ENCODE results near the gene AGPAT3. TPM values are rescaled to one million over a fixed set of nuclear protein-coding genes. Genes with fewer than 3 reads are reported as not detected.

AGPAT3 gene
- total and polyA plus RNA-seq, 10 of the 15 experiments (the other 5 are each of a cell fraction or from before 2014, with no cell fraction given), result 1.2 to 110 (median 30.8) TPM

DNA sequence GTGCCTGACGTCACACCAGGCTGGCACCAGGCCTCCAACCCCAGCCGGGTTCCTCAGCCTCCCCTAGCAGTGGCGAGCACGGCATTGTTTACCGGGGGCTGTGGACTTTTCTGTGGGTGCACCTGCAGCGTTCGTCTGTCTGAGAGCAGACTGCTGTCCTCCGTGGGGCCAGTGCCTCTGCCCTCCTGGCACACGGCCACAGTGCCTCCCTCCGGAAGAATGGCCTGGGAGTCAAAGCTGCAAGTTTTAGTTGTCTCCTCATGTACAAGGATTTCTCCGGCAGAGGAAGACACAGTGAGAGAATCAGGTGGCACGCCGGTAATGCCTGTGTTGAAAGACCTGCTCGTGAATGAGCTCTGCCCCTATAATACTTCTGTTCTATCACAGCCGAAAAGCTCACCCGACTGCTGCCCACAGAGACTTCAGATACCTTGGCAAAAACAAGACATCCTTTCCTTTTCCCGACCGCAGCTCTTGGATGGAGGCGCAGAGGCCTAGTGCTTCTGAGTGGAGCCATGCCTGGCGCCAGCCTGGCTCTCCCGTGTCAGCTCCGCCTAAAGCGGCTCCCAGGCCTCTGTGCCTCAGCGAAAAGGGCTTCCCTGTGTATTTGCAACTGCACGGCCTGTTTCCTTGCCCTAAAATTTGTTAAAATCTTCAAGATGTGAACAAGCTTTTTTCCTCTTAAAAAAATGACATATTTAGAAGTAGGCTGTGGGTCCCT lies 71.4 kb downstream of the AGPAT3 start:
- SMC1A ChIA-PET (ENCODE audit: uncharacterized antibody, unreplicated experiment), result interaction anchor here (0.8 to 3.8 kb wide), 5 partner anchors 15 to 130 kb away, joined by 3 to 34 read pairs (median 3); no protein-coding TSS in a partner anchor
- WGBS (ENCODE audit: insufficient coverage, insufficient replicate concordance, low lambda C conversion rate, missing lambda C conversion rate), result 99% methylated on average over 25 of the region's 25 CpGs

More for the DNA sequence above, 71.4 kb downstream of the AGPAT3 start:
- TF ChIP-seq POLR2AphosphoS2 (IDR thresholded peaks at IDR 0.05; ENCODE audit: low read depth, low read length) (no peak), CHD4 (IDR thresholded peaks at IDR 0.05) (no peak), ZBED1 (IDR thresholded peaks at IDR 0.05; ENCODE audit: borderline replicate concordance) (no peak), PML (IDR thresholded peaks at IDR 0.05; ENCODE audit: low read length) (no peak), STAT1 (conservative IDR thresholded peaks at IDR 0.05) (no peak), SREBF2 (IDR thresholded peaks at IDR 0.05; ENCODE audit: low read length) (no peak), IKZF2 (IDR thresholded peaks at IDR 0.05) (no peak), SPI1 (IDR thresholded peaks at IDR 0.05; ENCODE audit: borderline replicate concordance, insufficient read depth, low read depth, low read length) (no peak), MYB (IDR thresholded peaks at IDR 0.05; ENCODE audit: borderline replicate concordance, low read depth, low read length) (no peak), HDAC6 (IDR thresholded peaks at IDR 0.05; ENCODE audit: unreplicated experiment) (no peak), ZNF274 (IDR thresholded peaks at IDR 0.05; ENCODE audit: insufficient read depth, insufficient read length) (no peak), SMAD5 (IDR thresholded peaks at IDR 0.05; ENCODE audit: low read depth) (no peak)
- TF ChIP-seq, protein P1, sequence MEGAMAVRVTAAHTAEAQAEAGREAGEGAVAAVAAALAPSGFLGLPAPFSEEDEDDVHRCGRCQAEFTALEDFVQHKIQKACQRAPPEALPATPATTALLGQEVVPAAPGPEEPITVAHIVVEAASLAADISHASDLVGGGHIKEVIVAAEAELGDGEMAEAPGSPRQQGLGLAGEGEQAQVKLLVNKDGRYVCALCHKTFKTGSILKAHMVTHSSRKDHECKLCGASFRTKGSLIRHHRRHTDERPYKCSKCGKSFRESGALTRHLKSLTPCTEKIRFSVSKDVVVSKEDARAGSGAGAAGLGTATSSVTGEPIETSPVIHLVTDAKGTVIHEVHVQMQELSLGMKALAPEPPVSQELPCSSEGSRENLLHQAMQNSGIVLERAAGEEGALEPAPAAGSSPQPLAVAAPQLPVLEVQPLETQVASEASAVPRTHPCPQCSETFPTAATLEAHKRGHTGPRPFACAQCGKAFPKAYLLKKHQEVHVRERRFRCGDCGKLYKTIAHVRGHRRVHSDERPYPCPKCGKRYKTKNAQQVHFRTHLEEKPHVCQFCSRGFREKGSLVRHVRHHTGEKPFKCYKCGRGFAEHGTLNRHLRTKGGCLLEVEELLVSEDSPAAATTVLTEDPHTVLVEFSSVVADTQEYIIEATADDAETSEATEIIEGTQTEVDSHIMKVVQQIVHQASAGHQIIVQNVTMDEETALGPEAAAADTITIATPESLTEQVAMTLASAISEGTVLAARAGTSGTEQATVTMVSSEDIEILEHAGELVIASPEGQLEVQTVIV (IDR thresholded peaks at IDR 0.05; ENCODE audit: borderline replicate concordance, partially characterized antibody), result no peak
- TF ChIP-seq, protein P2, sequence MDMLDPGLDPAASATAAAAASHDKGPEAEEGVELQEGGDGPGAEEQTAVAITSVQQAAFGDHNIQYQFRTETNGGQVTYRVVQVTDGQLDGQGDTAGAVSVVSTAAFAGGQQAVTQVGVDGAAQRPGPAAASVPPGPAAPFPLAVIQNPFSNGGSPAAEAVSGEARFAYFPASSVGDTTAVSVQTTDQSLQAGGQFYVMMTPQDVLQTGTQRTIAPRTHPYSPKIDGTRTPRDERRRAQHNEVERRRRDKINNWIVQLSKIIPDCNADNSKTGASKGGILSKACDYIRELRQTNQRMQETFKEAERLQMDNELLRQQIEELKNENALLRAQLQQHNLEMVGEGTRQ (IDR thresholded peaks at IDR 0.05; ENCODE audit: borderline replicate concordance, low read depth, low read length), result no peak
- TF ChIP-seq, protein P3, sequence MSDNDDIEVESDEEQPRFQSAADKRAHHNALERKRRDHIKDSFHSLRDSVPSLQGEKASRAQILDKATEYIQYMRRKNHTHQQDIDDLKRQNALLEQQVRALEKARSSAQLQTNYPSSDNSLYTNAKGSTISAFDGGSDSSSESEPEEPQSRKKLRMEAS (IDR thresholded peaks at IDR 0.05; ENCODE audit: low read depth, low read length), result no peak
- TF ChIP-seq, protein P4, sequence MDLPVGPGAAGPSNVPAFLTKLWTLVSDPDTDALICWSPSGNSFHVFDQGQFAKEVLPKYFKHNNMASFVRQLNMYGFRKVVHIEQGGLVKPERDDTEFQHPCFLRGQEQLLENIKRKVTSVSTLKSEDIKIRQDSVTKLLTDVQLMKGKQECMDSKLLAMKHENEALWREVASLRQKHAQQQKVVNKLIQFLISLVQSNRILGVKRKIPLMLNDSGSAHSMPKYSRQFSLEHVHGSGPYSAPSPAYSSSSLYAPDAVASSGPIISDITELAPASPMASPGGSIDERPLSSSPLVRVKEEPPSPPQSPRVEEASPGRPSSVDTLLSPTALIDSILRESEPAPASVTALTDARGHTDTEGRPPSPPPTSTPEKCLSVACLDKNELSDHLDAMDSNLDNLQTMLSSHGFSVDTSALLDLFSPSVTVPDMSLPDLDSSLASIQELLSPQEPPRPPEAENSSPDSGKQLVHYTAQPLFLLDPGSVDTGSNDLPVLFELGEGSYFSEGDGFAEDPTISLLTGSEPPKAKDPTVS (IDR thresholded peaks at IDR 0.05; ENCODE audit: low read depth, low read length), result no peak
- TF ChIP-seq, protein P5, sequence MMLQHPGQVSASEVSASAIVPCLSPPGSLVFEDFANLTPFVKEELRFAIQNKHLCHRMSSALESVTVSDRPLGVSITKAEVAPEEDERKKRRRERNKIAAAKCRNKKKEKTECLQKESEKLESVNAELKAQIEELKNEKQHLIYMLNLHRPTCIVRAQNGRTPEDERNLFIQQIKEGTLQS (IDR thresholded peaks at IDR 0.05; ENCODE audit: borderline replicate concordance, extremely low read depth, low read depth, low read length), result no peak
- CTCF ChIA-PET, result interaction anchor here (1.9 kb wide), 1 partner anchor 14 kb away, joined by 13 read pairs; no protein-coding TSS in a partner anchor
- FAIRE-seq (no peak), ATAC-seq (no peak), DNase-seq (ENCODE audit: low read depth, low spot score) (no peak)
- no peaks in the 10 kb centered on the region; the same call in 2 of the 3 replicates for H3K9me3 ChIP-seq (replicated peaks; ENCODE audit: control insufficient read depth, insufficient read depth, low read length)
- no peak overlapping the region for H3K4me3 ChIP-seq
- H3K27ac ChIP-seq (ENCODE audit: control insufficient read depth, insufficient read depth), result no peak overlapping the region
- intact Hi-C loops (cut with micrococcal nuclease; ENCODE audit: unreplicated experiment), result loop anchor here (5.0 kb wide), 1 partner anchor 219 kb away; the partner anchor contains the start of gene PDXK
- no peaks in the 10 kb centered on the region for H4K20me1 ChIP-seq (ENCODE audit: control insufficient read depth, insufficient read depth)
- H3K4me2 ChIP-seq (ENCODE audit: control insufficient read depth, insufficient read depth), result no peak overlapping the region
- peaks cover 26% of the 10 kb centered on the region for H3K4me1 ChIP-seq (ENCODE audit: control insufficient read depth, insufficient read depth, low read length)
- RAD21 ChIA-PET (ENCODE audit: unreplicated experiment), result interaction anchor here (1.0 to 1.7 kb wide), 3 partner anchors 15 to 68 kb away, joined by 3 to 8 read pairs (median 6); no protein-coding TSS in a partner anchor
- POLR2A ChIA-PET, result interaction anchor here (0.7 to 4.3 kb wide), 3 partner anchors 15 to 119 kb away, joined by 3 to 31 read pairs (median 7); no protein-coding TSS in a partner anchor
- no TSS peak for BruUV-seq (replicated peaks)
- H2AFZ ChIP-seq (ENCODE audit: control insufficient read depth, low read depth, low read length), result no peak overlapping the region
- H3K9ac ChIP-seq (ENCODE audit: control insufficient read depth, insufficient read depth, low read length), result no peak overlapping the region
- in situ Hi-C loops (cut with MboI), result no loop called here
- peaks cover 13 to 27% of the 10 kb centered on the region in 2 experiments; a peak in 3 of 4 replicates for H3K36me3 ChIP-seq (ENCODE audit: control insufficient read depth in 2 of 2, insufficient read depth in 2 of 2, low read length in 1 of 2)
- H3K79me2 ChIP-seq (ENCODE audit: control insufficient read depth, insufficient read depth, low read length), result peaks cover 26% of the 10 kb centered on the region
- H3K27me3 ChIP-seq (replicated peaks in 1 of 2; ENCODE audit: control insufficient read depth in 2 of 2, insufficient read depth in 2 of 2, low read length in 1 of 2), result no peaks in the 10 kb centered on the region
